HEK293 (cell line): ENCODE results near the gene PLSCR3.
A peak's percentile ranks its signal among the peaks of the same experiment; 100 is the strongest.

Source experiments
- CTCF ChIA-PET: fragments of 350-600 bp; formaldehyde crosslinking; extraction: SDS; loops from one replicate; lab custom pipeline; 2021; ENCODE audit warnings: antibody characterized with exemption; lab: Yijun Ruan, JAX
- POLR2A ChIA-PET: fragments of 300-600 bp; formaldehyde crosslinking; extraction: SDS; loops from one replicate; lab custom pipeline; 2020; ENCODE audit warnings: antibody characterized with exemption, inconsistent platforms; lab: Yijun Ruan, JAX
- H3K27ac ChIP-seq: fragments of 200-500 bp; sonication (Bioruptor generic); 2 replicates; pipeline ENCODE4 v1.5.1; 2014; ENCODE audit warnings: low read depth, low read length, control low read depth, inconsistent platforms; ENCODE audit errors: extremely low read depth
- H3K36me3 ChIP-seq, 2 experiments: fragments of 200-500 bp in 1 of 2; sonication (Bioruptor generic) in 1 of 2; 1 replicate in 1 of 2; 2 replicates in 1 of 2; pipeline ENCODE4 v1.5.1; 2014 to 2017; ENCODE audit warnings: inconsistent platforms in 2 of 2, low read length in 2 of 2; ENCODE audit not compliant: control insufficient read depth in 2 of 2, insufficient read depth in 1 of 2
- H3K4me1 ChIP-seq: fragments of 200-500 bp; sonication (Bioruptor generic); 2 replicates; pipeline ENCODE4 v1.5.1; 2014; ENCODE audit warnings: mild to moderate bottlenecking, low read length, inconsistent platforms; ENCODE audit not compliant: control insufficient read depth, insufficient read depth
- H3K4me3 ChIP-seq: 2 replicates; pipeline ENCODE4 v1.5.1; 2011; ENCODE audit warnings: low read depth, mild to moderate bottlenecking, control low read depth, low read length, moderate library complexity
- H3K9me3 ChIP-seq: fragments of 200-500 bp; sonication (Bioruptor generic); 2 replicates; pipeline ENCODE4 v1.5.1; 2014; ENCODE audit warnings: low read depth, low read length, inconsistent platforms; ENCODE audit not compliant: control insufficient read depth, insufficient read depth
- GLI4 ChIP-seq: fragments of 450-650 bp; formaldehyde crosslinking; IDR thresholded peaks from 2 replicates; pipeline ENCODE4 v1.5.1; 2016; ENCODE audit warnings: missing biosample characterization, missing genetic modification characterization
- GLIS1 ChIP-seq: fragments of 450-650 bp; formaldehyde crosslinking; IDR thresholded peaks from 2 replicates; pipeline ENCODE4 v1.5.1; 2016; ENCODE audit warnings: missing biosample characterization, missing genetic modification characterization
- KLF1 ChIP-seq: fragments of 450-650 bp; formaldehyde crosslinking; IDR thresholded peaks from 2 replicates; pipeline ENCODE4 v1.5.1; 2016; ENCODE audit warnings: missing biosample characterization, missing genetic modification characterization
- PBX3 ChIP-seq: sonication (generic); formaldehyde crosslinking; IDR thresholded peaks from 2 replicates; pipeline ENCODE4 v1.8.1; 2022; ENCODE audit warnings: mild to moderate bottlenecking, moderate library complexity, missing genetic modification reagents
- PRDM10 ChIP-seq: fragments of 450-650 bp; formaldehyde crosslinking; IDR thresholded peaks from 2 replicates; pipeline ENCODE4 v1.5.1; 2016; ENCODE audit warnings: missing biosample characterization, missing genetic modification characterization
- PRDM6 ChIP-seq: fragments of 450-650 bp; formaldehyde crosslinking; IDR thresholded peaks from 2 replicates; pipeline ENCODE4 v1.5.1; 2017; ENCODE audit warnings: missing biosample characterization, missing genetic modification characterization
- YY1 ChIP-seq: fragments of 450-650 bp; formaldehyde crosslinking; IDR thresholded peaks from 2 replicates; pipeline ENCODE4 v1.5.1; 2018; ENCODE audit warnings: missing biosample characterization, missing genetic modification characterization
- ZBTB26 ChIP-seq: fragments of 450-650 bp; formaldehyde crosslinking; optimal IDR thresholded peaks from 2 replicates; pipeline ENCODE3; 2016; ENCODE audit warnings: missing biosample characterization, mild to moderate bottlenecking, missing genetic modification characterization
- ZEB2 ChIP-seq: fragments of 450-650 bp; formaldehyde crosslinking; IDR thresholded peaks from 2 replicates; pipeline ENCODE4 v1.5.1; 2016; ENCODE audit warnings: missing biosample characterization, missing genetic modification characterization
- ZFHX2 ChIP-seq: fragments of 450-650 bp; formaldehyde crosslinking; conservative IDR thresholded peaks from 2 replicates; pipeline ENCODE4 v1.5.1; 2016; ENCODE audit warnings: missing biosample characterization, missing genetic modification characterization
- ZFP3 ChIP-seq: fragments of 450-650 bp; formaldehyde crosslinking; IDR thresholded peaks from 2 replicates; pipeline ENCODE4 v1.5.1; 2016; ENCODE audit warnings: low read depth, missing biosample characterization, missing genetic modification characterization
- ZNF2 ChIP-seq: fragments of 450-650 bp; formaldehyde crosslinking; IDR thresholded peaks from 2 replicates; pipeline ENCODE4 v1.5.1; 2016; ENCODE audit warnings: missing biosample characterization, missing genetic modification characterization
- ZNF266 ChIP-seq: fragments of 450-650 bp; formaldehyde crosslinking; IDR thresholded peaks from 2 replicates; pipeline ENCODE4 v1.5.1; 2016; ENCODE audit warnings: missing biosample characterization, missing genetic modification characterization, low read depth
- ZNF473 ChIP-seq: fragments of 450-650 bp; formaldehyde crosslinking; IDR thresholded peaks from 2 replicates; pipeline ENCODE4 v1.5.1; 2017; ENCODE audit warnings: missing biosample characterization, missing genetic modification characterization
- ZNF624 ChIP-seq: fragments of 450-650 bp; formaldehyde crosslinking; IDR thresholded peaks from 2 replicates; pipeline ENCODE4 v1.5.1; 2017; ENCODE audit warnings: missing biosample characterization, missing genetic modification characterization
- ZSCAN23 ChIP-seq: fragments of 450-650 bp; formaldehyde crosslinking; IDR thresholded peaks from 2 replicates; pipeline ENCODE4 v1.5.1; 2016; ENCODE audit warnings: missing biosample characterization, missing genetic modification characterization

The PLSCR3 gene

GRCh38 chr17:7380855-7381683, 13.3 kb downstream of the PLSCR3 start, which contains the start of gene TNK1 (continued):
- TF ChIP-seq ZBTB26 (tag by site-specific recombination) (no peak), ZFP3 (tag by site-specific recombination) (no peak), ZNF624 (tag by site-specific recombination) (no peak), GLI4 (tag by site-specific recombination) (no peak), YY1 (tag by site-specific recombination) (no peak), ZFHX2 (tag by site-specific recombination) (no peak), PRDM10 (tag by site-specific recombination) (no peak), ZEB2 (tag by site-specific recombination) (no peak), ZSCAN23 (tag by site-specific recombination) (no peak), GLIS1 (tag by site-specific recombination) (peak; percentile 86), PBX3 (CRISPR knock-in tag) (no peak), ZNF473 (tag by site-specific recombination) (no peak), KLF1 (peak; percentile 48; the same call in 1 of the 2 replicates), ZNF2 (tag by site-specific recombination) (no peak)

GRCh38 chr17:7380321-7380720, 14.0 kb downstream of the PLSCR3 start:
- CTCF ChIA-PET = interaction anchor here (0.6 to 1.3 kb wide), 4 partner anchors 9 to 180 kb away, joined by 3 to 5 read pairs (median 4); no protein-coding TSS in a partner anchor
- Histone ChIP-seq H3K27ac (no peak overlapping the region), H3K4me1 (no peaks in the 10 kb centered on the region), H3K4me3 (peak overlapping the region; percentile 47; the same call in 1 of the 2 replicates), H3K36me3 (no peaks in the 10 kb centered on the region), H3K9me3 (no peaks in the 10 kb centered on the region)
- no peak for TF ChIP-seq PRDM6 (tag by site-specific recombination)
- TF ChIP-seq ZNF266 (tag by site-specific recombination) = no peak
- POLR2A ChIA-PET = interaction anchor here (1.3 kb wide), 1 partner anchor 24 kb away, joined by 9 read pairs; the partner anchor contains the start of gene TMEM256
